ENCODE data around the gene ARHGDIB.
A peak's percentile ranks its signal among the peaks of the same experiment; 100 is the strongest.

Gene ARHGDIB

GRCh38 chr12:14982991-14983390 is 21.6 kb upstream of the ARHGDIB start:
- no peak for DNase-seq (ENCODE audit: low spot score)

- DNase-seq (ENCODE audit: low spot score) = no peak
Measured at GRCh38 chr12:14982562-14982961, 21.2 kb upstream of the ARHGDIB start.

- no peak for DNase-seq (ENCODE audit: low spot score)
Measured at GRCh38 chr12:14981049-14981448, 19.6 kb upstream of the ARHGDIB start.

GRCh38 chr12:14979468-14979867 is 18.1 kb upstream of the ARHGDIB start:
- DNase-seq (ENCODE audit: low spot score) = no peak

GRCh38 chr12:14976658-14977057 is 15.3 kb upstream of the ARHGDIB start:
- no peak for DNase-seq (ENCODE audit: low spot score)

GRCh38 chr12:14975457-14975856 is 14.1 kb upstream of the ARHGDIB start:
- no peak for DNase-seq (ENCODE audit: low spot score)

GRCh38 chr12:14974633-14975032 is 13.2 kb upstream of the ARHGDIB start:
- no peak for DNase-seq (ENCODE audit: low spot score)

- no peak for DNase-seq (ENCODE audit: low spot score)
Measured at GRCh38 chr12:14972816-14973215, 11.4 kb upstream of the ARHGDIB start, which contains the start of gene PDE6H. Gene PDE6H (plus strand): TSS chr12:14973042. CDS start chr12:14978013, 4,971 bp downstream.

GRCh38 chr12:14970473-14970872 is 9.1 kb upstream of the ARHGDIB start:
- DNase-seq (ENCODE audit: low spot score) = no peak

GRCh38 chr12:14968478-14968877 is 7.1 kb upstream of the ARHGDIB start:
- no peak for DNase-seq (ENCODE audit: low spot score)

- no peak for DNase-seq (ENCODE audit: low spot score)
Measured at GRCh38 chr12:14965221-14965620, 3.8 kb upstream of the ARHGDIB start.

GRCh38 chr12:14964406-14964805 is 3.0 kb upstream of the ARHGDIB start:
- DNase-seq (ENCODE audit: low spot score) = no peak

GRCh38 chr12:14963520-14963919 is 2.1 kb upstream of the ARHGDIB start:
- DNase-seq (ENCODE audit: low spot score) = no peak

- no peak for DNase-seq (ENCODE audit: low spot score)
Measured at GRCh38 chr12:14962797-14963196, 1.4 kb upstream of the ARHGDIB start.

- DNase-seq (ENCODE audit: low spot score) = no peak
Measured at GRCh38 chr12:14962153-14962539, 745 bp upstream of the ARHGDIB start.

GRCh38 chr12:14960548-14961465 is 594 bp downstream of the ARHGDIB start:
- DNase-seq (ENCODE audit: low spot score) = peak; percentile 19

GRCh38 chr12:14959916-14960496 is 1.4 kb downstream of the ARHGDIB start:
- no peak for DNase-seq (ENCODE audit: low spot score)

GRCh38 chr12:14959463-14959862 is 1.9 kb downstream of the ARHGDIB start:
- peak; percentile 28 for DNase-seq (ENCODE audit: low spot score)

GRCh38 chr12:14959126-14959440 is 2.3 kb downstream of the ARHGDIB start:
- DNase-seq (ENCODE audit: low spot score) = no peak

GRCh38 chr12:14958361-14959125 is 2.9 kb downstream of the ARHGDIB start:
- DNase-seq (ENCODE audit: low spot score) = no peak

GRCh38 chr12:14957551-14958168 is 3.7 kb downstream of the ARHGDIB start:
- DNase-seq (ENCODE audit: low spot score) = no peak

GRCh38 chr12:14956905-14957304 is 4.5 kb downstream of the ARHGDIB start:
- no peak for DNase-seq (ENCODE audit: low spot score)
